ENCODE measurements around the gene SMC3.

Gene SMC3

GRCh38 chr10:110571093-110571743 is 3.7 kb downstream of the SMC3 start:
- no peak overlapping the region for H3K27ac ChIP-seq
- no peaks in the 10 kb centered on the region for H3K27me3 ChIP-seq
- peaks cover 22% of the 10 kb centered on the region for H3K36me3 ChIP-seq
- no peak for TF ChIP-seq CTCF (IDR thresholded peaks at IDR 0.05)
- peaks cover 19 to 28% of the 10 kb centered on the region in 2 experiments for H3K4me1 ChIP-seq (ENCODE audit: control insufficient read depth in 1 of 2, insufficient read depth in 1 of 2, low read depth in 1 of 2, low read length in 1 of 2)
- H3K9me3 ChIP-seq, result no peaks in the 10 kb centered on the region
- no peak overlapping the region for H3K4me3 ChIP-seq (ENCODE audit: low read depth in 1 of 2, low read length in 1 of 2)

- H3K4me1 ChIP-seq (ENCODE audit: control insufficient read depth in 1 of 2, insufficient read depth in 1 of 2, low read depth in 1 of 2, low read length in 1 of 2), result peaks cover 12 to 21% of the 10 kb centered on the region in 2 experiments
- no peak overlapping the region for H3K4me3 ChIP-seq (ENCODE audit: low read depth in 1 of 2, low read length in 1 of 2)
- peaks cover 25% of the 10 kb centered on the region for H3K36me3 ChIP-seq
- H3K27me3 ChIP-seq, result no peaks in the 10 kb centered on the region
- no peaks in the 10 kb centered on the region for H3K9me3 ChIP-seq
- no peak overlapping the region for H3K27ac ChIP-seq
- no peak for TF ChIP-seq CTCF (IDR thresholded peaks at IDR 0.05)
These were observed 5.4 kb downstream of the SMC3 start for GRCh38 chr10:110572862-110573261.

- H3K9me3 ChIP-seq, result no peaks in the 10 kb centered on the region
- H3K27ac ChIP-seq, result no peak overlapping the region
- H3K27me3 ChIP-seq, result no peaks in the 10 kb centered on the region
- TF ChIP-seq CTCF (IDR thresholded peaks at IDR 0.05), result no peak
- H3K4me3 ChIP-seq (ENCODE audit: low read depth in 1 of 2, low read length in 1 of 2), result no peak overlapping the region
- H3K4me1 ChIP-seq (ENCODE audit: control insufficient read depth in 1 of 2, insufficient read depth in 1 of 2, low read depth in 1 of 2, low read length in 1 of 2), result peaks cover 0 to 8% of the 10 kb centered on the region in 2 experiments
- peaks cover 41% of the 10 kb centered on the region for H3K36me3 ChIP-seq
These were observed 6.9 kb downstream of the SMC3 start for GRCh38 chr10:110574420-110574819.

GRCh38 chr10:110576220-110576619 is 8.7 kb downstream of the SMC3 start:
- H3K27me3 ChIP-seq, result no peaks in the 10 kb centered on the region
- H3K4me1 ChIP-seq (ENCODE audit: control insufficient read depth in 1 of 2, insufficient read depth in 1 of 2, low read depth in 1 of 2, low read length in 1 of 2), result no peaks in the 10 kb centered on the region
- TF ChIP-seq CTCF (IDR thresholded peaks at IDR 0.05), result no peak
- H3K4me3 ChIP-seq (ENCODE audit: low read depth in 1 of 2, low read length in 1 of 2), result no peak overlapping the region
- no peak overlapping the region for H3K27ac ChIP-seq
- H3K36me3 ChIP-seq, result peaks cover 50% of the 10 kb centered on the region
- H3K9me3 ChIP-seq, result no peaks in the 10 kb centered on the region

- H3K36me3 ChIP-seq, result peaks cover 59% of the 10 kb centered on the region
These were observed 9.6 kb downstream of the SMC3 start for GRCh38 chr10:110577056-110577455.

More at GRCh38 chr10:110577056-110577455, 9.6 kb downstream of the SMC3 start:
- Histone ChIP-seq H3K27ac (no peak overlapping the region), H3K4me1 (ENCODE audit: control insufficient read depth in 1 of 2, insufficient read depth in 1 of 2, low read depth in 1 of 2, low read length in 1 of 2) (no peaks in the 10 kb centered on the region), H3K27me3 (no peaks in the 10 kb centered on the region), H3K4me3 (ENCODE audit: low read depth in 1 of 2, low read length in 1 of 2) (no peak overlapping the region), H3K9me3 (no peaks in the 10 kb centered on the region)
- TF ChIP-seq CTCF (IDR thresholded peaks at IDR 0.05), result no peak
